ENCODE results near the gene SIX1. TPM values are rescaled to one million over a fixed set of nuclear protein-coding genes. Genes with fewer than 3 reads are reported as not detected.

SIX1 gene
- total RNA-seq, 1 donor from 2014 or later, result 96.6 TPM

DNA sequence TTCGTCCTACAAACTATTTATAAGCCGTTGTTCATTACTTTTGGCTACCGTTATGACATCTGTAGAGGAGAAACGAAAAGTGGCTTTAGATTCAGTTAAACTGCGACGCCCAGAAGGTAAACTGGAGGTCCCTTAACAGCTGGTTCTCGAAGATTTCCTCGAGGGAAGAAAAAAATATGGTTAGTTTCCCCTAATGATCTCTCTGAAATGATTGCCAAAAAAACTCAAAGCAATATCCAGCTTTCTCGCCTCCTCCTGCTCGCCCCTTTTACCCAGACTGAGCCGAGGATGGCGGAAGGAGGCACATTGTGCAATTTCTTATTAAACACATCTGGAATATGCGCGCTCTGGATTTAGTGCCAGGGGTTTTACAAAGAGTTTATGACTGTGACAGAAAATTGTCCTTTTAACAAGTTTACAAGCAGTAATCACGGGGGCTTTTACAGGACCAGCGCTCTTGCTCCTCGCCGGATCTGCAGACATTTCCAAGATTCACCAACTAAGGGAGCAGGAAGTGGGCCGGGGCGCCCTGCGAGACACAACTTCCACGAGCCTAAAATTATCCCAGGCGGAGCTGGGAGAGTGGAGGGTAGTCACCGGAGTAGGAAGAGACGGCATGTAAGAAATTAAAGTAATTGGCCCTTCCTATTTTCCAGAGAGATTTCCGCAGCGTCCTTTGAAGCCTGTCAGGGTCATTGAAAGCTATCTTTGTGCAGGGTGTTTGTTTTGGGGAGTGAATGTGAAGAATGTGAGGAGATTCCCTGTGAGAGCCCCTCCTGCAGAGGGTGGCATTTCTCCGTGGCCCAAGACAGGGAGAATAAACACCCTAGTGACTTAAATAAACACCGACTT lies 5.6 kb downstream of the SIX1 start:
- peak; percentile 68 for DNase-seq (ENCODE audit: low read depth)

- peak; percentile 65 for DNase-seq (ENCODE audit: low read depth)
Observed at GRCh38 chr14:60643141-60643462, 6.2 kb downstream of the SIX1 start.

GRCh38 chr14:60642270-60643140 lies 6.8 kb downstream of the SIX1 start:
- DNase-seq (ENCODE audit: low read depth), result peak; percentile 83

- DNase-seq (ENCODE audit: low read depth), result no peak
Observed at GRCh38 chr14:60641742-60642269, 7.5 kb downstream of the SIX1 start.

GRCh38 chr14:60640859-60641741 lies 8.2 kb downstream of the SIX1 start:
- peak; percentile 67 for DNase-seq (ENCODE audit: low read depth)

DNA sequence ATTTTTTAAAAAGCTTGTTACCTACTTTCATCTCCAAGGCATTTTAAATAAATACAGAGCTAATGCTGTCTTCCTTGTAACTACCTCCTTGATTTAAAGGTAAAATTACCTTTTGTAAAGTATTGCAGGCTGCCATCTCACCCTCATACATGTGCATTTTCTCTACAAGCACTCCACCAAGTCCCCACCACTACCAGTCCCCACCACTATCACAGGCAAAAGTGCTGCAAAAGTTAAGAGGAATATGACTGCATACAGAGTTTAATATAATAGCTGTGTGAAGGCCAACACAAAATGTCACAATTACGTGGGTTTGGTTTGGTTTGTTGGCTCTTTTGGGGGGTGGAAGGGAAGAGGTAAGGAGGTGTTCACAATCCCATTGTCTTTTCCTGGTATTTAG lies 9.6 kb downstream of the SIX1 start:
- peak; percentile 40 for DNase-seq (ENCODE audit: low read depth)

DNA sequence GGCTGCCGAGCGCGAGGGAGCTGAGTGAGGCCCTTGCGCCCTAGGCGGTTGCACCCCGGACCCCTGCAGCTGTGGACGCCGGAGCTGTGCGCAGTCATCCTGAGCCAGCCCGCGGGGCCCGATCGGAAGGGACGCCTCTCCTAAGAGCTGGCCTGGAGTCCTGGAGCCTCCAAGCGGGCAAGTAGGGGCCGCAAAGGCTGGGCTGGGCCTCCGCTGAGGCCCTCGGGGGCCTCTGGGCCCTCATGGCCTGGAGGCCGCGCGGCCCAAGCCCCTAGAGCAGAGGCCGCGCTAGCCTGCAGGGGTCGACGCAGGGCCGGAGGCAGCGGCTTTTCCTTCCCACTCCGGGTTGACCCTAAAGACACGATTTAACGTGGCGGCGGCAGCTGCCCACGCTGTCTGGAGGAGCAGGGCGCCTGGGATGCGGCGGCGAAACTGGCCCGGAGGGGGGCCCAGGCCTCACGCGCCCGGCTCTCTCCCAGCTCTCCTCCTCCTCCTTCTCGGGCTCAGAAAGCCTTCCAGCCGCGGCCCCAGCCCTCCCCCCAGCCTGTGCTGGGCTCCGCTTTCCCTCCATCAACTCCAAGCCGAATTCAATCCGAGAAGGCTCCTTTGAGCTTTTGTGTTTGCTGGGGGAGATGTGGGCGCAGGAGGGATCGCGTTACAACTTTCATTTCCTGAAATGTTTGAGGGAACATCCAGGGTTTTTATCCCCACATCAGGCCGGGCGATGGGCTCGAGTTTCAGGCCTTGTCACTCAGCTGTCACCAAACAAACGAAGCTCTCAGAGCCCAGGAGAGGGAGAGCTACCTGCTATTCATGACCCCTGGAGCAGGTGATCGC lies 11.6 kb downstream of the SIX1 start:
- DNase-seq (ENCODE audit: low read depth), result peak; percentile 78

GRCh38 chr14:60636879-60637478 lies 12.3 kb downstream of the SIX1 start:
- peak; percentile 9 for DNase-seq (ENCODE audit: low read depth)

DNA sequence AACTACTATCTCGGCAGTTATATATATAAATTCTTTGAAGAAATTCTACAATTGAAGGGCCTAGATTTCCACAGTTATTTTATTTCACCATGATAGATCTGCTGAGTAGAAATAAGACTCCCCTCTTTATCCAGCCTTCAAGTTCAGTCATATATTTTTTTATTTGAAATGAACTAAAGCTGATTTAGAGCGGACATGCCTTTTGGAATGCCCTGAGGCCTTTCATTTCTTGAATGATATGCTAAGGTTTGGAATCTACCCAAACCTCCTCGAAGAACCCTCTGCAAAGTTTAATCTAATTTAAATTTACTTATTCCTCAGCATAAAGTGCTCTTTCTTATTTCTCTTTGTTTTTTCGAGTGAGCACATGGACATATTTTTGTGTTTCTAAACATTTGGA lies 15.1 kb downstream of the SIX1 start:
- DNase-seq (ENCODE audit: low read depth), result no peak

DNA sequence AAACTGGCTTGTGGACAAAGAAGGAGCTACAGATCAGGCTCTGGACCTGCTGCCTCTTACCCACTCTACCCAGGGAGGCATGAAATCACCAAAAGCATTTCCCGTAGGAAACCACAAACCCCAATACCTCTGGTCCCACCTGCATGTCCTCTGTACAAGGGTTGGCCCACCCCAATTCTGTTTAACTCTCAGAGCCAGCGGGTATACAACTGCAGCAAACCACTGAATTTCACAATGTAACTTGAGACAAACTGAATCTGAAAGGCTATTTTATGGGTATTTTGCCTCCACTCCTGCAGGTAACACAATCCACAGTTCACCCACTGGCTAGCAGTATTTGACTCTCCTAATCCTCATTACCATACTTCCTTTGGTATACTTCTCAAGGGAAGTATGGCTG lies 16.5 kb downstream of the SIX1 start:
- peak; percentile 9 for DNase-seq (ENCODE audit: low read depth)

DNA sequence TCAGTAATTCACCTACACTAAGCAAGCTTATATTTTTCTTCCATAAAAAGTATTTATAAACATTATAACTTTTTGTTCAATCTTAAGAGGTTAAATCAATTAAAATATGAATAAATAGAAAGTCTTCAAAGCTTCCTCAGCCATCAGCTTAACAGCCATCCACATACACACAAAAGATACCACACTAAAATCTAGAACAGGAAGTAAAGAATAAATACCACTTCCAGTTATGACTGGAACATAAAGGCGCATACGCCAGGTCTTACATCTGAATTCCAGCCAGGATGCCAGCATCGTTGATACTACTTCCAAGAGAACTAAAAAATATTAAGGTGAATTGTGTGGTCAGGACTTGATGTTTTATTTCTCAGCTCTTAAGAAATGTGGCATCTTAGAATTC lies 17.0 kb downstream of the SIX1 start:
- no peak for DNase-seq (ENCODE audit: low read depth)

- no peak for DNase-seq (ENCODE audit: low read depth)
Observed at GRCh38 chr14:60631842-60632241, 17.4 kb downstream of the SIX1 start.

GRCh38 chr14:60630129-60630528 lies 19.1 kb downstream of the SIX1 start:
- DNase-seq (ENCODE audit: low read depth), result no peak

DNA sequence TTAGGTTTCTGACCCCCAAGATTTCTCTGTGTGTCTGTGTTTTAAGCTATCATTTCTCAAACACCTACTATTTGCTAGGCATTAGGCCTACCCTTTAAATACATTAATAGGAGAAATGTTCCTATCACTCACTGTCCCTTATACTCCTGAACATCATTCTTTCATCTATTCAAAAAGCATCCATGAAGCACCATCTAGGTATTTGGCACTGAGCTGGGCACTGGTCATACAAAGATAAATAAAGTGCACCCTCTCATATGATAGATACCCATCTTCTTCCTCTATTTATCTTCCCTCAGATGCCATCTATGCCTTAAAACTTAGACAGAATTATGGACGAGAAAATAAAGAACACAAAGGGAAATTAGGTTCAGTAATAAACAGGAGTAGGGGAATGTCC lies 20.4 kb downstream of the SIX1 start:
- DNase-seq (ENCODE audit: low read depth), result no peak

DNA sequence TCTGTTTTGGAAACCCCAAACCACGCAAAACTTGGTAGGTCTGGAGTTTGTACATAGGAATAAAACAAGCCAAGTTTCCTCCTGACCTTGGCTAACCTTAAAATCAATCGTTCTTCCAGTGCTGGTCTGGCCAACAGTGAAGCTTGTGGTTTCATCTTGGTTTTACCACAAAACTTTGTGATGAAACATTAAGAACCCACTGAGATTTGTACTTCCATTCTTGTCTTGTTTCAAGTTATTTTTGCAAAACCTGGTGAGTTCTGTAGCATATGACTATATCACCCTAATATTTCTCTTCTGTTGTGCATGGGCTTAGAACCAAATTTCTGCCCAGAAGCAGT lies 26.4 kb downstream of the SIX1 start:
- peak; percentile 57 for DNase-seq (ENCODE audit: low read depth)

GRCh38 chr14:60622210-60622916 lies 26.9 kb downstream of the SIX1 start:
- DNase-seq (ENCODE audit: low read depth), result peak; percentile 17

DNA sequence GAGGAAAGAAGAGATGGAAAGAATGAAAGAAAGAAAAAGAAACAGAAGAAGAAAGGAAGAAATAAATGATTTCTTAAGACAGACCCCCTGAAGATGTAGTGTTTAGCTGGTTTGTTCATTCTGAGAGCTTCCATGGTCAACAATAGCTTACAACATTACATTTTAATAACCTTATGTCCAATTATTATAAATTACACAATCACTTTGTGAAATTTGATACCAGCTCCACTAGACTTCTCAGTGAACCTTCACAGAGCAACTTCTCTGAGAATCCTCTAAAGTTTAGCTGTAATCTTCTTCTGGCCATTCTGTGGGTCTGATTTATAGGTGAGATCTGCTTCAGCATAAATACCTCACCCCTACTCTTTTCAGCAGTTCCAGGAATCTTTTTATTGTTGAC lies 27.9 kb downstream of the SIX1 start:
- no peak for DNase-seq (ENCODE audit: low read depth)

- no peak for DNase-seq (ENCODE audit: low read depth)
Observed at GRCh38 chr14:60618241-60618640, 31.0 kb downstream of the SIX1 start.

DNA sequence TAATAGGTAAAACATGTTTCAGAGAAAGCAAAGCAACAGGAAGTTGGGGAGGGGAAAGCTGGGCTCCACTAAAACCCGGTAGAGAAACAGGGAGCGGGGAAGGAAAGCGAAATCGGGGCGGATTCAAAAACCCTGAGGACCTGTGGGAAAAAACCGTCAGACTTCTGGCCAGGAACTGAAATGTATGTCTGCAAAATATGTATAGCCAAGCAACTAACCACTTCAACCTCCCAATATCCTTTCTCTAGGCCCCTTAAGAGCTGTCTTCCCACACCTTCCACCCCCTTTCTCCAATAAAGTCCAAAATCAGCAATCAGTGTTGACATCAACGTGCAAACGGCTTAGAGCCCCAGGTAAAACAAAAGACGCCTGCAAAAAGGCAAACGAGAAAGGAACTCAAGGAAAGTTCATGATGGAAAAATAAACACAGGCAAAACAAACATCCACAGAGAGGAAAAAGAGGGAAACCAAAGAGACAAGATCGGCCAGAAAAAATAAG lies 32.8 kb downstream of the SIX1 start:
- no peak for DNase-seq (ENCODE audit: low read depth)
